Measurements from ENCODE around the gene IMMP2L. TPM values are rescaled to one million over a fixed set of nuclear protein-coding genes. Genes with fewer than 3 reads are reported as not detected.

IMMP2L gene
- total RNA-seq, 4 donors from 2014 or later: 12.4 to 31.7 (median 22.8) TPM

- ATAC-seq (ENCODE audit: low FRiP score) (no peak), DNase-seq (ENCODE audit: low spot score) (no peak)
- no peak for TF ChIP-seq CTCF (IDR thresholded peaks at IDR 0.05)
Observed at GRCh38 chr7:111320133-111320532, 242.2 kb downstream of the IMMP2L start.

- TF ChIP-seq CTCF (IDR thresholded peaks at IDR 0.05): no peak
- ATAC-seq (ENCODE audit: low FRiP score) (no peak), DNase-seq (ENCODE audit: low spot score) (no peak)
Observed at GRCh38 chr7:111312966-111313365, 249.3 kb downstream of the IMMP2L start.

- ATAC-seq (ENCODE audit: low FRiP score): no peak
- TF ChIP-seq CTCF (IDR thresholded peaks at IDR 0.05): no peak
- DNase-seq (ENCODE audit: low spot score): no peak
Observed at GRCh38 chr7:111308691-111309090, 253.6 kb downstream of the IMMP2L start.

- DNase-seq (ENCODE audit: low spot score): no peak
- no peak for ATAC-seq (ENCODE audit: low FRiP score)
- no peak for TF ChIP-seq CTCF (IDR thresholded peaks at IDR 0.05)
Observed at GRCh38 chr7:111301891-111302290, 260.4 kb downstream of the IMMP2L start.

GRCh38 chr7:111294494-111294893 is 267.8 kb downstream of the IMMP2L start:
- ATAC-seq (ENCODE audit: low FRiP score) (no peak), DNase-seq (ENCODE audit: low spot score) (no peak)
- TF ChIP-seq CTCF (IDR thresholded peaks at IDR 0.05): no peak

- TF ChIP-seq CTCF (IDR thresholded peaks at IDR 0.05): no peak
- ATAC-seq (ENCODE audit: low FRiP score) (peak; percentile 28), DNase-seq (ENCODE audit: low spot score) (no peak)
Observed at GRCh38 chr7:111292026-111292470, 270.2 kb downstream of the IMMP2L start.

- no peak for ATAC-seq (ENCODE audit: low FRiP score)
- TF ChIP-seq CTCF (IDR thresholded peaks at IDR 0.05): no peak
- DNase-seq (ENCODE audit: low spot score): no peak
Observed at GRCh38 chr7:111290982-111291381, 271.3 kb downstream of the IMMP2L start.
